Esophagus muscularis mucosa (tissue), 4 donors: ENCODE measurements around the gene LRP1.

Experiments used
- EP300 ChIP-seq: sonication (generic); formaldehyde crosslinking; IDR thresholded peaks from one replicate; pipeline ENCODE4 v1.6.1; 2017; ENCODE audit warnings: antibody characterized with exemption
- POLR2A ChIP-seq: fragments of 450-650 bp; IDR thresholded peaks from one replicate; pipeline ENCODE4 v1.6.1; 2017; ENCODE audit warnings: antibody characterized with exemption, moderate library complexity, mild to moderate bottlenecking, low read depth
- POLR2AphosphoS5 ChIP-seq, 2 donors: sonication (generic); formaldehyde crosslinking; IDR thresholded peaks; one replicate each; pipeline ENCODE4 v1.6.1; 2017; ENCODE audit warnings: antibody characterized with exemption in 2 of 2
- TF ChIP-seq, protein P1 (sequence below), 3 experiments: fragments of 200-600 bp in 2 of 3; fragments of 450-650 bp in 1 of 3; sonication (generic) in 2 of 3; IDR thresholded peaks; one replicate each; pipeline ENCODE4 v1.5.1; 2017 to 2019; ENCODE audit warnings: antibody characterized with exemption in 3 of 3, mild to moderate bottlenecking in 2 of 3, moderate library complexity in 1 of 3

DNA sequence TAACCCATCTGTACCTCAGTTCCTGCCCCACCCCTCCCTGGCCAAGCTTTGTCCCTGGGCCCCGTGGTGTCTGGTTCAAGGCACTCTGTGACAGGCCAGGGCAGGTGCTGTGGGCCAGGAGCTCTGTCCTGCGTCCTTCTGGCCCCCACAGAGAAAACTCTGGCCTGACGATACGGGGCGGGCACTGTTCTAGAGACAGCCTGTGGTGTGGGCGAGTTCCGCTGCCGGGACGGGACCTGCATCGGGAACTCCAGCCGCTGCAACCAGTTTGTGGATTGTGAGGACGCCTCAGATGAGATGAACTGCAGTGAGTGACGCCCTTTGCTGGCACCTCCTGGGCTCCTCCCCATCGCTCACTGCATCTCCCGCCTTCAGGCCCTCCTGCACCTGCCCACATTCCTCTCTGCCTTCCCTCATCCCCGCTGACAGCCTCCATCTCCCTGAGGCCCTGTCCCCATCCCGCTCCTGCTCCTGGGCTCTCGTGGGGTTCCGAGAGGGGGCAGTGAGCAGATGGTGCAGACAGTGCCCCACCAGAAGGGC, 65.5 kb downstream of the LRP1 start:
- TF ChIP-seq POLR2A (no peak), POLR2AphosphoS5 (IDR thresholded peaks at IDR 0.05) (no peak), EP300 (no peak)
- TF ChIP-seq, protein P1, sequence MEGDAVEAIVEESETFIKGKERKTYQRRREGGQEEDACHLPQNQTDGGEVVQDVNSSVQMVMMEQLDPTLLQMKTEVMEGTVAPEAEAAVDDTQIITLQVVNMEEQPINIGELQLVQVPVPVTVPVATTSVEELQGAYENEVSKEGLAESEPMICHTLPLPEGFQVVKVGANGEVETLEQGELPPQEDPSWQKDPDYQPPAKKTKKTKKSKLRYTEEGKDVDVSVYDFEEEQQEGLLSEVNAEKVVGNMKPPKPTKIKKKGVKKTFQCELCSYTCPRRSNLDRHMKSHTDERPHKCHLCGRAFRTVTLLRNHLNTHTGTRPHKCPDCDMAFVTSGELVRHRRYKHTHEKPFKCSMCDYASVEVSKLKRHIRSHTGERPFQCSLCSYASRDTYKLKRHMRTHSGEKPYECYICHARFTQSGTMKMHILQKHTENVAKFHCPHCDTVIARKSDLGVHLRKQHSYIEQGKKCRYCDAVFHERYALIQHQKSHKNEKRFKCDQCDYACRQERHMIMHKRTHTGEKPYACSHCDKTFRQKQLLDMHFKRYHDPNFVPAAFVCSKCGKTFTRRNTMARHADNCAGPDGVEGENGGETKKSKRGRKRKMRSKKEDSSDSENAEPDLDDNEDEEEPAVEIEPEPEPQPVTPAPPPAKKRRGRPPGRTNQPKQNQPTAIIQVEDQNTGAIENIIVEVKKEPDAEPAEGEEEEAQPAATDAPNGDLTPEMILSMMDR (IDR thresholded peaks at IDR 0.05), result no peak
